B cell (primary cell): Measurements from ENCODE around the gene OAT.

ENCODE experiments used
- EZH2 ChIP-seq: IDR thresholded peaks from 2 replicates; pipeline ENCODE4 v1.6.1; 2012; ENCODE audit warnings: borderline replicate concordance, low read depth, mild to moderate bottlenecking, moderate library complexity, low read length; ENCODE audit not compliant: insufficient read depth, poor library complexity, severe bottlenecking
- TF ChIP-seq, protein P1 (sequence below): fragments of 200-600 bp; IDR thresholded peaks from one replicate; pipeline ENCODE4 v1.8.0; 2022; ENCODE audit warnings: antibody characterized with exemption, mild to moderate bottlenecking

DNA sequence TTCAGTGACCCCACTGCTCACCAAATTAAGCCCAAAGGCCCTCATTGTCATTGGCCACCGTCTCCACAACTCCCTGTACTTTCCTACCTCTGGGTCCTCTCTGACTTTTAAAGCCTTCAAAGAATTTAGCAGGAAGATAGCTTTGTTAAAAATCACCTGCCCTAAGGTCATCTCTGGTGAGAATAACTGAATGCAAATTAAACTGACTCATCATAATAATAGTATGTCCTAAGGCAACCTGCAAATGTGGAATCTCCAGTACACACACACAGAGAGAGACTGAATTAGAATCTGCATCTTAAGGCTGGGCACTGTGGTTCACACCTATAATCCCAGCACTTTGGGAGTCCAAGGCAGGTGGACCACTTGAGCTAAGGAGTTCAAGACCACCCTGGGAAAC lies 24.1 kb downstream of the OAT start:
- no peak for TF ChIP-seq EZH2
- TF ChIP-seq, protein P1, sequence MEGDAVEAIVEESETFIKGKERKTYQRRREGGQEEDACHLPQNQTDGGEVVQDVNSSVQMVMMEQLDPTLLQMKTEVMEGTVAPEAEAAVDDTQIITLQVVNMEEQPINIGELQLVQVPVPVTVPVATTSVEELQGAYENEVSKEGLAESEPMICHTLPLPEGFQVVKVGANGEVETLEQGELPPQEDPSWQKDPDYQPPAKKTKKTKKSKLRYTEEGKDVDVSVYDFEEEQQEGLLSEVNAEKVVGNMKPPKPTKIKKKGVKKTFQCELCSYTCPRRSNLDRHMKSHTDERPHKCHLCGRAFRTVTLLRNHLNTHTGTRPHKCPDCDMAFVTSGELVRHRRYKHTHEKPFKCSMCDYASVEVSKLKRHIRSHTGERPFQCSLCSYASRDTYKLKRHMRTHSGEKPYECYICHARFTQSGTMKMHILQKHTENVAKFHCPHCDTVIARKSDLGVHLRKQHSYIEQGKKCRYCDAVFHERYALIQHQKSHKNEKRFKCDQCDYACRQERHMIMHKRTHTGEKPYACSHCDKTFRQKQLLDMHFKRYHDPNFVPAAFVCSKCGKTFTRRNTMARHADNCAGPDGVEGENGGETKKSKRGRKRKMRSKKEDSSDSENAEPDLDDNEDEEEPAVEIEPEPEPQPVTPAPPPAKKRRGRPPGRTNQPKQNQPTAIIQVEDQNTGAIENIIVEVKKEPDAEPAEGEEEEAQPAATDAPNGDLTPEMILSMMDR = no peak
